Right lung (tissue), 5 donors: Measurements from ENCODE around the gene SLC6A19. TPM values are rescaled to one million over a fixed set of nuclear protein-coding genes. Genes with fewer than 3 reads are reported as not detected.
"Not testable (repeated sequence)": the region's sequence is repeated elsewhere in the genome, so short reads cannot be mapped to it uniquely, and the experiment has no call there.

Source experiments
- DNase-seq, 2 donors: peaks; one replicate each; pipeline ENCODE4 v3.0.0-alpha.2; 2013
- polyA plus RNA-seq, 5 donors: library from polyadenylated mRNA; unstranded; fragments of 120-200 nt; gene quantifications; one replicate each; pipeline versions ENCODE4 v1.2.1 to v1.2.3, GENCODE V29; 2013; ENCODE audit warnings: inconsistent platforms in 1 of 5, low replicate concordance in 1 of 5; ENCODE audit not compliant: insufficient read length in 5 of 5, insufficient read depth in 1 of 5

Gene SLC6A19
- polyA plus RNA-seq, 5 donors: 0.13 to 0.15 TPM; not detected in 3

- no peak for DNase-seq
Measured at GRCh38 chr5:1264211-1264610, 62.8 kb downstream of the SLC6A19 start.

- no peak for DNase-seq
Measured at GRCh38 chr5:1265026-1265425, 63.6 kb downstream of the SLC6A19 start.

- no peak for DNase-seq
Measured at GRCh38 chr5:1265461-1266455, 64.4 kb downstream of the SLC6A19 start.

GRCh38 chr5:1266791-1267190, 65.4 kb downstream of the SLC6A19 start:
- no peak for DNase-seq

GRCh38 chr5:1267464-1267863, 66.1 kb downstream of the SLC6A19 start:
- DNase-seq: not testable (repeated sequence)

GRCh38 chr5:1268056-1268455, 66.7 kb downstream of the SLC6A19 start:
- DNase-seq: no peak

- no peak for DNase-seq
Measured at GRCh38 chr5:1268666-1269065, 67.3 kb downstream of the SLC6A19 start.

- DNase-seq: no peak
Measured at GRCh38 chr5:1270426-1270825, 69.0 kb downstream of the SLC6A19 start.

GRCh38 chr5:1270933-1271914, 69.8 kb downstream of the SLC6A19 start:
- no peak for DNase-seq

- no peak for DNase-seq
Measured at GRCh38 chr5:1272201-1272600, 70.8 kb downstream of the SLC6A19 start.

GRCh38 chr5:1273745-1274144, 72.3 kb downstream of the SLC6A19 start:
- DNase-seq: no peak

- DNase-seq: no peak
Measured at GRCh38 chr5:1274471-1274870, 73.1 kb downstream of the SLC6A19 start.

Other genes starting within 250 kb of the SLC6A19 start
- gene NKD2, start 192.8 kb upstream of the SLC6A19 start, polyA plus RNA-seq: 10 to 100 TPM in 2 of 5 donors, 1 to 10 TPM in 3; 6.1 to 16.6 (median 7.7) TPM
- 10 to 100 TPM; 21.8 to 34.2 (median 30.1) TPM for gene SLC12A7, start 89.5 kb upstream of the SLC6A19 start, polyA plus RNA-seq
- under 1 TPM in 1 of 5 donors, not detected in 4; 0.09 TPM for gene SLC6A18, start 23.8 kb downstream of the SLC6A19 start, polyA plus RNA-seq
- gene TERT, start 93.5 kb downstream of the SLC6A19 start, polyA plus RNA-seq: under 1 TPM; 0.13 to 0.48 (median 0.31) TPM
- gene CLPTM1L, start 143.5 kb downstream of the SLC6A19 start, polyA plus RNA-seq: 100 to 1,000 TPM in 2 of 5 donors, 10 to 100 TPM in 3; 81.2 to 109 (median 84.6) TPM
- 1 to 10 TPM; 1.3 to 4.4 (median 3.0) TPM for gene SLC6A3, start 243.8 kb downstream of the SLC6A19 start, polyA plus RNA-seq